Measurements from ENCODE around the gene PLXNC1. TPM values are rescaled to one million over a fixed set of nuclear protein-coding genes. Genes with fewer than 3 reads are reported as not detected.

Gene PLXNC1
- total and polyA plus RNA-seq, 2 experiments from 2014 or later: 2.9 to 4.1 TPM

DNA sequence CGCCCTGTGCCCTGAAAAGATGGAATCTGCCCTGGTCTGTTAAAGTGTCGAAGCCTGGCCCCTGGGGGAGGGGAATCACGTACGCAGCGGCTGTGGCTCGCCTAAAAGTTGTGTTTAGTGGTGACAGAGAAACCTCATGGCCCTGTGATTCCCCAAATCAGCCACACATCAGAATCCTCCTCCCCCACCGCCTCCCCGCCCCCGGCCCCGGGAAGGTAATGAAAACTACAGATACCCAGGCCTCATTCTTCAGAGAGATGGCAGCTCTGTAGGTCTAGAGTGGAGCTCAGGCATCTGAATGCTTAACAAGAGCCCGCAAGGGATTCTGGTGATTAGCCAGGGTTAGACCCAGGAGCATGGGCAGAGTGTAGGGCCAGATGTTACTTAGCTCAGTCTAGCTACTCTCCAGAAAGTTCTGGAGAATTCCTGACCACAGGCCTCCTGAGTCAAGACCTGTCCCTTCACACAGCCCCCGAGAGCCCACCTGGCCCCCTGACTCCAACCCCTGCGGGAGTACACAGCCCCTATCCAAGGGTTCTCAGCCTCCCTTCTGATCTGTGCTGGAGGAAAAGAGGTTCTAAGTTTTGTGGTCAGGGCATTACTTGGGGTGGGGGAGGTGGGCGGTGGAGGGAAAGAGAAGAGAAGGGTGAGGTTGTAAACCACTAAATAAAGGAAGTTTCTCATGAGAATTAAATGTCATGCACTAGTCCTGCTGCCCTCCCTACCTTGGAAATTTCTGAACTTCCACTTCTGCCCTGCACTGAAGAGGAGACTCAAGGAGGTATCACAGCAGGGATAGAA, 114.8 kb downstream of the PLXNC1 start:
- Histone ChIP-seq H3K4me3 (no peak overlapping the region), H3K27me3 (no peaks in the 10 kb centered on the region), H3K9me3 (ENCODE audit: low read depth) (no peaks in the 10 kb centered on the region), H3K27ac (no peak overlapping the region), H3K4me1 (ENCODE audit: low read depth) (no peaks in the 10 kb centered on the region), H3K36me3 (no peaks in the 10 kb centered on the region)
- TF ChIP-seq, protein P1, sequence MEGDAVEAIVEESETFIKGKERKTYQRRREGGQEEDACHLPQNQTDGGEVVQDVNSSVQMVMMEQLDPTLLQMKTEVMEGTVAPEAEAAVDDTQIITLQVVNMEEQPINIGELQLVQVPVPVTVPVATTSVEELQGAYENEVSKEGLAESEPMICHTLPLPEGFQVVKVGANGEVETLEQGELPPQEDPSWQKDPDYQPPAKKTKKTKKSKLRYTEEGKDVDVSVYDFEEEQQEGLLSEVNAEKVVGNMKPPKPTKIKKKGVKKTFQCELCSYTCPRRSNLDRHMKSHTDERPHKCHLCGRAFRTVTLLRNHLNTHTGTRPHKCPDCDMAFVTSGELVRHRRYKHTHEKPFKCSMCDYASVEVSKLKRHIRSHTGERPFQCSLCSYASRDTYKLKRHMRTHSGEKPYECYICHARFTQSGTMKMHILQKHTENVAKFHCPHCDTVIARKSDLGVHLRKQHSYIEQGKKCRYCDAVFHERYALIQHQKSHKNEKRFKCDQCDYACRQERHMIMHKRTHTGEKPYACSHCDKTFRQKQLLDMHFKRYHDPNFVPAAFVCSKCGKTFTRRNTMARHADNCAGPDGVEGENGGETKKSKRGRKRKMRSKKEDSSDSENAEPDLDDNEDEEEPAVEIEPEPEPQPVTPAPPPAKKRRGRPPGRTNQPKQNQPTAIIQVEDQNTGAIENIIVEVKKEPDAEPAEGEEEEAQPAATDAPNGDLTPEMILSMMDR (IDR thresholded peaks at IDR 0.05; ENCODE audit: low read depth, low read length): no peak
- no peak for DNase-seq (ENCODE audit: low read depth in 1 of 2, low spot score in 1 of 2)

DNA sequence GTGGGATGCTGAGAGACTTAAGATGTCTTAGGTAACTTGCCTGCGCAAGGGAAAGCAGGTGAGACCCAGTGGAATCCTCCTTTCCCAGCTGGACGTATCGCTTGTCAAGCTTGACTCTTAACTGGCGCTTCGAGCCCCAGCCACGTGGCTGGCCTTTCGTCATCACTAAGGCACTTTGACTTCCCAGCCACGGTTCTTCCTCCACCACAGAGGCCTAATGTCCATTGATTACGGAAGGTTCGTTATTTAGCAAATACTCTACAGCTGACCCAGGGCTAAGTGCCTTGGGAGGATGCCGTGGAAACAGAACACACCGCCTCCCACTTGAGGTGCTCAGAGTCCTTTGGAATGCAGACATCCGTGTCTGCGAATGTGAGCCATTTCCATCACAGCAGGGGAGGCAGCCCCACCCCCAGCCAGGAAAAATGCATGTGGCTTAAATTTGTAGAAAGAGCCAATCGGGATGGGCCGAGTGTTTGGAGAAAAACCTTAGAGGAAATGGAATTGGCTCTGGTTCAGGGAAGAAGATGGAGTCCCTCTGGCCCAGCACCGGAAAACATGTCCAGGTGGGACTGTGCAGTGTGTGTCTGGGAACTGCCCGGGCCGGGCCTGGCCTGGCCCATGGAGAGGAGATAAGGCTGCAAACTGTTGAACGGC, 115.7 kb downstream of the PLXNC1 start:
- peak in 1 of 2 donors; percentile 51 for DNase-seq (ENCODE audit: low read depth in 1 of 2, low spot score in 1 of 2)
- H3K4me1 ChIP-seq (ENCODE audit: low read depth): no peaks in the 10 kb centered on the region
- H3K36me3 ChIP-seq: no peaks in the 10 kb centered on the region
- no peaks in the 10 kb centered on the region for H3K27me3 ChIP-seq
- no peak overlapping the region for H3K27ac ChIP-seq
- no peak overlapping the region for H3K4me3 ChIP-seq
- TF ChIP-seq, protein P1 (IDR thresholded peaks at IDR 0.05; ENCODE audit: low read depth, low read length): no peak
- no peaks in the 10 kb centered on the region for H3K9me3 ChIP-seq (ENCODE audit: low read depth)

DNA sequence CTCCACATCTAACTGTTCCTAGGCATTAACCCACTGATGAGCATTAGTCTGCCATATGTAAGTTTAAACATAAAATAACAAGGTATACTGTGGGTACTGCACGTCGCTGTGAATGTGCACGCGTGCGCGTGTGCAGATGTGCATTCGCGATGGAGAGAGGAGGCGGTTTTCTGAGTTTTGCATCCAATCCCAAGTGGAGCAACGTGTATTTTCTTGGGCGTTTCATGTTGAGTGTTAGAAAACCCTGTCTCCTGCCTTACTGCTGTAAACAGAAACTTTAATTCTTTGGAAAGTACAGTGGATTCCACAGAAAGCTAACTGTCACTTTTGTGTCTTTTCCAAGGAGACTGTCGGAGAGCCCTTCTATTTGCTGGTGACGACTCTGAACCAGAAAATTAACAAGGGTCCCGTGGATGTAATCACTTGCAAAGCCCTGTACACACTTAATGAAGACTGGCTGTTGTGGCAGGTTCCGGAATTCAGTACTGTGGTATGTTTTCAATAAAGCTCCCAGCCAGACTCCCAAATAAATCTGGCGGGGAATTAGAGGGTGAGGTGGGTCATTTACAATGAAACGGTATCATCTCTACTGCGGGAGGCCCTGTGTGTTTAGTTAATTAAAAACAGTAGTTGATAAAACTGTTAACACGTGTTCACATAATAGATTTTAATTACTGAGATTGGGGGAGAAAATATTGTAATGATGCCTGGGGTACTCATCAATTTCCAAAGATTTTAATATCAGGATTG, 116.5 kb downstream of the PLXNC1 start:
- DNase-seq (ENCODE audit: low read depth in 1 of 2, low spot score in 1 of 2): no peak
- Histone ChIP-seq H3K4me3 (no peak overlapping the region), H3K27ac (no peak overlapping the region), H3K9me3 (ENCODE audit: low read depth) (no peaks in the 10 kb centered on the region), H3K4me1 (ENCODE audit: low read depth) (no peaks in the 10 kb centered on the region), H3K27me3 (no peaks in the 10 kb centered on the region), H3K36me3 (no peaks in the 10 kb centered on the region)
- TF ChIP-seq, protein P1 (IDR thresholded peaks at IDR 0.05; ENCODE audit: low read depth, low read length): no peak

DNA sequence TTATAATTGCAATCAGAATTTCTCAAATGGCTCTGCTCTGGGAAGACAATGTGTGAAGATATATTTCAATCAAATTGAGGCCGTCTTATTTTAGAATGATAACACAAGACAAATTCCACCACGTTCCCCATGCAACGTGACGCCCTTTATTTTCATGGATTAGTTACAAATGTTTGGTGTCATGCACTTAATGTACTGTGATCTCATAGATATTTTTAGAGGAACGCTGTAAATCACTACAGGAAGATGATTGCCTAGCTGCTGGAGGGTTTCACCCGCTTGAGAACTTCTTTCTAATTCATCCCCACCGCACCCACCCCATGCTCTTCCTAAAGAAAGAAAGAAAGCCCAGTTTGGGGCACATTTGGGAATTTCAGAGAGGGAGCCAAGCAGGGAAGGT, 117.2 kb downstream of the PLXNC1 start:
- Histone ChIP-seq H3K4me3 (no peak overlapping the region), H3K27me3 (no peaks in the 10 kb centered on the region), H3K27ac (no peak overlapping the region), H3K4me1 (ENCODE audit: low read depth) (no peaks in the 10 kb centered on the region), H3K36me3 (no peaks in the 10 kb centered on the region), H3K9me3 (ENCODE audit: low read depth) (no peaks in the 10 kb centered on the region)
- DNase-seq (ENCODE audit: low read depth in 1 of 2, low spot score in 1 of 2): no peak
- TF ChIP-seq, protein P1 (IDR thresholded peaks at IDR 0.05; ENCODE audit: low read depth, low read length): no peak

DNA sequence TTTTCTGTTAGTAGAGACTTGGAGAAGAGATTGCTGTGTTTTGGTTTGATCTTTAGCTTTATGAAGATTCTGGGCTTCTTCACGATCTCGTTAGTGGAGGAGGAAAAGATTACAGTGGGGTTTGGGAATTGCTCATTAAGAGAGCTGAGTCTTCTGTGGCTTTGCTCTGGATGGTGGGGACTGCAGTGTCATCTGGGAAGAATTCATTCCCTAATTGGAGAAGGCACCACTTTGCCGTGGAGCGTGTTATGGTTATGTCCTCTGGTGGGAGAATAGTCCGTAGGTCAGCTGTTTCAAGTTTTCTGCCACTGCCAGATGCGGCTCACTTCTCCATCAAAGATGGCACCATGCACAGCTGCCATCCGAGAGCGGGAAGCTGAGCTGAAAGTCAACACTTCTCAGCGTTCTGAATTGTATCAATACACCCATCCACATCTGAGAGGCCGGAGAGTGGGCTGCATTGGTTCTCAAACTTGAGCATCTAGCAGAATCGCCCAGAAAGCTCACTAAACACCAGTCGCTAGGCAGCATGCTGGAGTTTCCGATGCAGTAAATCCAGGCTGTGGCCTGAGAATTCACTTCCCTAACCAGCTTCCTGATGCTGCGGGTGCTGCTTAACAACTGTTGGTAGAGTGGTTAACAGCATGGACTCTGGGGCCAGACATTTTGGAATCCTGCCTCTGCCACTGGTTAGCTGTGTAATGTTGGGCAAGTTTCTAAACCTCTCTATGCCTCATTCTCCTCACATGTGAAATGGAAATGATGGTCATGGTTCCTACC, 117.8 kb downstream of the PLXNC1 start:
- Histone ChIP-seq H3K9me3 (ENCODE audit: low read depth) (no peaks in the 10 kb centered on the region), H3K36me3 (no peaks in the 10 kb centered on the region), H3K4me3 (no peak overlapping the region), H3K4me1 (ENCODE audit: low read depth) (no peaks in the 10 kb centered on the region), H3K27ac (no peak overlapping the region), H3K27me3 (no peaks in the 10 kb centered on the region)
- TF ChIP-seq, protein P1 (IDR thresholded peaks at IDR 0.05; ENCODE audit: low read depth, low read length): no peak
- no peak for DNase-seq (ENCODE audit: low read depth in 1 of 2, low spot score in 1 of 2)

Data from cardiac muscle cell (in vitro differentiated cells and primary cell).